A549 (cell line): ENCODE data around the gene CLDN18.

Experiments used
- CTCF ChIP-seq: fragments of >200 bp; sonication (Bioruptor Twin); formaldehyde crosslinking; IDR thresholded peaks from 3 replicates; pipeline ENCODE4 v1.5.1; 2016
- KDM5A ChIP-seq: fragments of 200-600 bp; sonication (generic); IDR thresholded peaks from 2 replicates; pipeline ENCODE4 v1.6.1; 2016; ENCODE audit warnings: antibody characterized with exemption, mild to moderate bottlenecking

- TF ChIP-seq KDM5A (no peak), CTCF (no peak)
Measured at GRCh38 chr3:138070006-138070405, 60.0 kb downstream of the CLDN18 start.
